Measurements from ENCODE around the gene ARPC1A. TPM values are rescaled to one million over a fixed set of nuclear protein-coding genes. Genes with fewer than 3 reads are reported as not detected.
A peak's percentile ranks its signal among the peaks of the same experiment; 100 is the strongest.
"Not testable (repeated sequence)": the region's sequence is repeated elsewhere in the genome, so short reads cannot be mapped to it uniquely, and the experiment has no call there.

ARPC1A gene
- total RNA-seq, 1 donor from 2014 or later: 216 TPM

GRCh38 chr7:99324559-99324958 is 1.1 kb upstream of the ARPC1A start:
- Mint-ChIP-seq H3K36me3 (ENCODE audit: low read depth) (no peaks in the 10 kb centered on the region), H3K27me3 (ENCODE audit: low read depth) (no peaks in the 10 kb centered on the region), H3K4me1 (peaks cover 22% of the 10 kb centered on the region), H3K27ac (ENCODE audit: unreplicated experiment) (no peak overlapping the region), H3K9me3 (no peaks in the 10 kb centered on the region), H3K4me3 (peak overlapping the region; percentile 88)
- no peak for DNase-seq (ENCODE audit: low read depth, low spot score)
- TF ChIP-seq, protein P1, sequence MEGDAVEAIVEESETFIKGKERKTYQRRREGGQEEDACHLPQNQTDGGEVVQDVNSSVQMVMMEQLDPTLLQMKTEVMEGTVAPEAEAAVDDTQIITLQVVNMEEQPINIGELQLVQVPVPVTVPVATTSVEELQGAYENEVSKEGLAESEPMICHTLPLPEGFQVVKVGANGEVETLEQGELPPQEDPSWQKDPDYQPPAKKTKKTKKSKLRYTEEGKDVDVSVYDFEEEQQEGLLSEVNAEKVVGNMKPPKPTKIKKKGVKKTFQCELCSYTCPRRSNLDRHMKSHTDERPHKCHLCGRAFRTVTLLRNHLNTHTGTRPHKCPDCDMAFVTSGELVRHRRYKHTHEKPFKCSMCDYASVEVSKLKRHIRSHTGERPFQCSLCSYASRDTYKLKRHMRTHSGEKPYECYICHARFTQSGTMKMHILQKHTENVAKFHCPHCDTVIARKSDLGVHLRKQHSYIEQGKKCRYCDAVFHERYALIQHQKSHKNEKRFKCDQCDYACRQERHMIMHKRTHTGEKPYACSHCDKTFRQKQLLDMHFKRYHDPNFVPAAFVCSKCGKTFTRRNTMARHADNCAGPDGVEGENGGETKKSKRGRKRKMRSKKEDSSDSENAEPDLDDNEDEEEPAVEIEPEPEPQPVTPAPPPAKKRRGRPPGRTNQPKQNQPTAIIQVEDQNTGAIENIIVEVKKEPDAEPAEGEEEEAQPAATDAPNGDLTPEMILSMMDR (conservative IDR thresholded peaks at IDR 0.05): no peak

DNA sequence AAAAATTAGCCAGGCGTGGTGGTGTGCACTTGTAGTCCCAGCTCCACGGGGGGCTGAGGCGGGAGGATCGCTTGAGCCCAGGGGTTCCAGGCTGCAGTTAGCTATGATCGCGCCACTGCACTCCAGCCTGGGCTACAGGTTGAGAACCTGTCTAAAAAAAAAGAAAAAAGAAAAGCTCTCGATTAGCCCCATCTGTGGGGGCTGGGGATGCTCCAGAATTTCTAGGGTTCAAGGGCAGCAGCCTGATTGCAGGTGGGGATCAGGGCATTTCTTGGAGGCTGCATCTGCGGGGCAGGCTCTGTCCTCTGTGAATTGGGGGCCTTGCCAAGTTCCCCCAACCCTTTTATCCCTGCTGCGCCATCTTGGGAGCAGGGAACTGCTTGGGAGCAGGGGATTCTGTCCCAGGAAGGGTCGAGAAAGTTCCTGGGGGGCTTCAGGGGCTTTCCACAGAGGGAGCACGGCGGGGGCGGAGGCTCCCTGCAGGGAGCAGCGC is 651 bp upstream of the ARPC1A start:
- no peaks in the 10 kb centered on the region for H3K27me3 Mint-ChIP-seq (ENCODE audit: low read depth)
- peak overlapping the region; percentile 89 for H3K27ac Mint-ChIP-seq (ENCODE audit: unreplicated experiment)
- H3K4me3 Mint-ChIP-seq: peak overlapping the region; percentile 88
- no peak for DNase-seq (ENCODE audit: low read depth, low spot score)
- TF ChIP-seq, protein P1 (conservative IDR thresholded peaks at IDR 0.05): no peak
- peaks cover 26% of the 10 kb centered on the region for H3K4me1 Mint-ChIP-seq
- H3K36me3 Mint-ChIP-seq (ENCODE audit: low read depth): no peaks in the 10 kb centered on the region
- H3K9me3 Mint-ChIP-seq: no peaks in the 10 kb centered on the region

DNA sequence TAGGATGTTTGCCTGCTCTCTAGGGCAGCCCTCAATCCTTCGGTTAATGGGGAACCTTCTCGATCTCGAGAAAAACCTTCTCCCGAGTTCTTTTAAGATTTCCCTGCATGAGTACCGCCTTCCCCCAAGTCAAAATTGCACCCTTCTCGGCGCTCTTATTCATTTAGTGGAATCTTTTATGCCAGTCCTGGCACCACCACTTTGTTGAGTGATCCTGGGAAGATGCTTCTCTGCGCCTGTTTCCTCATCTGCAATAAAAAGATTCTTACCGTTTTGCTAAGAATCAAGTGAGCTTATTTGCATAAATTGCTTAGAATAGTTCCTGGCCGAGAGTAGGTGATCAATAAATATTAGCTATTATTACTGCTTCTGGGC is 697 bp downstream of the ARPC1A start:
- Mint-ChIP-seq H3K9me3 (no peaks in the 10 kb centered on the region), H3K4me3 (peak overlapping the region; percentile 88), H3K27ac (ENCODE audit: unreplicated experiment) (peak overlapping the region; percentile 60), H3K27me3 (ENCODE audit: low read depth) (no peaks in the 10 kb centered on the region), H3K36me3 (ENCODE audit: low read depth) (no peaks in the 10 kb centered on the region), H3K4me1 (peaks cover 30% of the 10 kb centered on the region)
- TF ChIP-seq, protein P1 (conservative IDR thresholded peaks at IDR 0.05): no peak
- no peak for DNase-seq (ENCODE audit: low read depth, low spot score)

DNA sequence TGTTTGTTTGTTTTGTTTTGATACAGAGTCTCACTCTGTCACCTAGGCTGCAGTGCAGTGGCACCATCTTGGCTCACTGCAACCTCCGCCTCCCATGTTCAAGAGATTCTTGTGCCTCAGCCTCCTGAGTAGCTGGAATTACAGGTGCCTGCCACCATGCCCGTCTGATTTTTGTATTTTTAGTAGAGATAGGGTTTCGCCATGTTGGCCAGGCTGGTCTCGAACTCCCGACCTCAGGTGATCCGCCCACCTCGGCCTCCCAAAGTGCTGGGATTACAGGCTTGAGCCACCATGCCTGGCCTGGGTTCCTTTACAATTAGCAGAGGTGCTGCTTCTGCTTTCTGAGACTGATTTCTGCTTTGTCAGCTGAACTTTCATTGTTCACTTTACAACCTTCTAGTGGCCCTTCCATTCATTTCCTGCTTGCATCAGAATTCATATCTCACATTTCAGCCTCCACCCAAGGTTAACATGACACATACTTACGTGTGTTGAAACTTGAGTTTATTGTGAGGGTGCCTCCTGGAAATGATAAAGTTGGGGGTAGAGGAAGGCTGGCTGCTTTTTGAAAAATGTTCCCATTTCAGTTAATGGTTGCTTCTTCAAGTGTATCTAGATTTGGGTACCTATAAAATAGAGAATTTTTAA is 4.7 kb downstream of the ARPC1A start:
- DNase-seq (ENCODE audit: low read depth, low spot score); H3K36me3 Mint-ChIP-seq (ENCODE audit: low read depth); H3K9me3 Mint-ChIP-seq; H3K27me3 Mint-ChIP-seq (ENCODE audit: low read depth); H3K27ac Mint-ChIP-seq (ENCODE audit: unreplicated experiment): not testable (repeated sequence)
- peak overlapping the region; percentile 69 for H3K4me3 Mint-ChIP-seq
- H3K4me1 Mint-ChIP-seq: peaks cover 35% of the 10 kb centered on the region

- Mint-ChIP-seq H3K27me3 (ENCODE audit: low read depth) (no peaks in the 10 kb centered on the region), H3K27ac (ENCODE audit: unreplicated experiment) (no peak overlapping the region), H3K4me3 (no peak overlapping the region), H3K9me3 (no peaks in the 10 kb centered on the region), H3K4me1 (peaks cover 35% of the 10 kb centered on the region), H3K36me3 (ENCODE audit: low read depth) (peaks cover 8% of the 10 kb centered on the region)
- no peak for DNase-seq (ENCODE audit: low read depth, low spot score)
- TF ChIP-seq, protein P1 (conservative IDR thresholded peaks at IDR 0.05): no peak
These were observed 5.3 kb downstream of the ARPC1A start for GRCh38 chr7:99331002-99331401.

DNA sequence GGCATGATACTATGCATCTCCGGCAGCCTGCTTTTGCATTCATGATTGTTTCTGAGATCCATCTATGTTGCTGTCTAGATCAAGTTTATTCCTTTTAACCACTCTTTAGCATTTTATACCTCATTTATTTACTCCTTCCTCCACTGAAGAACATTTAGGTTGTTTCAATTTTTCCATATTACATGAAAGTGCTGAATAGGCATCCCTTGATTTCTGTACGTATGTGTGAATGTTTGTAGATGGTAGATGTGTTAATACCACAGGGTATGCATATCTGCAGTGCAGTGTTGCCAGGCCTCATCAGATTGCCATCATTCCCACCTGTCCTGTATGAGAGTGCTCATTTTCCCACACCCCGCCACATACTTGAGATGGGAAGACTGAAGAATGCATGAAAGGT is 13.9 kb downstream of the ARPC1A start:
- Mint-ChIP-seq H3K27me3 (ENCODE audit: low read depth) (no peaks in the 10 kb centered on the region), H3K4me1 (no peaks in the 10 kb centered on the region), H3K9me3 (no peaks in the 10 kb centered on the region), H3K27ac (ENCODE audit: unreplicated experiment) (no peak overlapping the region), H3K36me3 (ENCODE audit: low read depth) (peaks cover 25% of the 10 kb centered on the region), H3K4me3 (no peak overlapping the region)
- TF ChIP-seq, protein P1 (conservative IDR thresholded peaks at IDR 0.05): no peak
- DNase-seq (ENCODE audit: low read depth, low spot score): no peak

Measured in neural crest cell (in vitro differentiated cells).